ENCODE results near the gene TMEM179B.
"Not testable (repeated sequence)": the region's sequence is repeated elsewhere in the genome, so short reads cannot be mapped to it uniquely, and the experiment has no call there.

Gene TMEM179B

GRCh38 chr11:62788991-62789390 is 1.8 kb downstream of the TMEM179B start:
- DNase-seq, result no peak

GRCh38 chr11:62789576-62789975 is 2.4 kb downstream of the TMEM179B start:
- peak in 8 of 56 donors; percentile 4 to 45 (median 22) for DNase-seq

GRCh38 chr11:62791501-62792201 is 4.4 kb downstream of the TMEM179B start, which contains the start of gene TMEM223:
Gene TMEM223, minus strand, starts transcription at chr11:62792006. Its CDS starts 12 bp downstream, at chr11:62791994.
- peak in 55 of 56 donors; percentile 15 to 92 (median 77) for DNase-seq

- DNase-seq, result peak in 3 of 56 donors; percentile 31 to 48 (median 47)
These were observed 5.0 kb downstream of the TMEM179B start for GRCh38 chr11:62792202-62792575.

GRCh38 chr11:62794201-62794775 is 7.1 kb downstream of the TMEM179B start:
- no peak for DNase-seq

GRCh38 chr11:62796281-62796680 is 9.1 kb downstream of the TMEM179B start:
- DNase-seq, result no peak

- DNase-seq, result no peak
These were observed 12.3 kb downstream of the TMEM179B start for GRCh38 chr11:62799486-62799885.

GRCh38 chr11:62801071-62801470 is 13.9 kb downstream of the TMEM179B start:
- no peak for DNase-seq

GRCh38 chr11:62804310-62805075 is 17.3 kb downstream of the TMEM179B start:
- peak in 4 of 56 donors; percentile 38 to 43 (median 42) for DNase-seq

GRCh38 chr11:62805076-62805892 is 18.1 kb downstream of the TMEM179B start, which contains the start of gene NXF1:
Gene NXF1, minus strand, starts transcription at chr11:62805440. Its CDS starts 84 bp downstream, at chr11:62805356.
- DNase-seq, result peak in 55 of 56 donors; percentile 63 to 96 (median 91)

GRCh38 chr11:62805961-62806441 is 18.8 kb downstream of the TMEM179B start:
- DNase-seq, result peak in 4 of 56 donors; percentile 26 to 48 (median 35)

GRCh38 chr11:62806611-62807121 is 19.5 kb downstream of the TMEM179B start:
- peak in 3 of 56 donors; percentile 6 to 15 (median 6) for DNase-seq

- no peak for DNase-seq
These were observed 23.5 kb downstream of the TMEM179B start for GRCh38 chr11:62810748-62811147.

- DNase-seq, result no peak
These were observed 24.5 kb downstream of the TMEM179B start for GRCh38 chr11:62811659-62812058.

GRCh38 chr11:62816557-62816956 is 29.4 kb downstream of the TMEM179B start:
- DNase-seq, result no peak

GRCh38 chr11:62817129-62817528 is 29.9 kb downstream of the TMEM179B start:
- no peak for DNase-seq

GRCh38 chr11:62823677-62824076 is 36.5 kb downstream of the TMEM179B start:
- no peak for DNase-seq

- not testable (repeated sequence) for DNase-seq
These were observed 40.9 kb downstream of the TMEM179B start for GRCh38 chr11:62828130-62828529.

- peak in 3 of 56 donors; percentile 15 to 27 (median 23) for DNase-seq
These were observed 43.8 kb downstream of the TMEM179B start for GRCh38 chr11:62830904-62831519.

All from nucleus accumbens (tissue), 56 donors.